AG09309 (cell line): ENCODE measurements around the gene DCAF11.
A peak's percentile ranks its signal among the peaks of the same experiment; 100 is the strongest.

Experiments
- DNase-seq: peaks from one replicate; pipeline ENCODE4 v3.0.0-alpha.2; 2010; ENCODE audit warnings: low read depth
- H3K4me3 ChIP-seq: 2 replicates; pipeline ENCODE4 v1.5.1; 2011; ENCODE audit warnings: mild to moderate bottlenecking, low read depth, low read length, moderate library complexity; ENCODE audit not compliant: control insufficient read depth
- TF ChIP-seq, protein P1 (sequence below): IDR thresholded peaks from 2 replicates; pipeline ENCODE4 v1.5.1; 2011; ENCODE audit warnings: mild to moderate bottlenecking, low read depth, low read length, inconsistent platforms; ENCODE audit not compliant: insufficient read depth, control insufficient read depth; ENCODE audit errors: missing control alignments

DCAF11 gene

DNA sequence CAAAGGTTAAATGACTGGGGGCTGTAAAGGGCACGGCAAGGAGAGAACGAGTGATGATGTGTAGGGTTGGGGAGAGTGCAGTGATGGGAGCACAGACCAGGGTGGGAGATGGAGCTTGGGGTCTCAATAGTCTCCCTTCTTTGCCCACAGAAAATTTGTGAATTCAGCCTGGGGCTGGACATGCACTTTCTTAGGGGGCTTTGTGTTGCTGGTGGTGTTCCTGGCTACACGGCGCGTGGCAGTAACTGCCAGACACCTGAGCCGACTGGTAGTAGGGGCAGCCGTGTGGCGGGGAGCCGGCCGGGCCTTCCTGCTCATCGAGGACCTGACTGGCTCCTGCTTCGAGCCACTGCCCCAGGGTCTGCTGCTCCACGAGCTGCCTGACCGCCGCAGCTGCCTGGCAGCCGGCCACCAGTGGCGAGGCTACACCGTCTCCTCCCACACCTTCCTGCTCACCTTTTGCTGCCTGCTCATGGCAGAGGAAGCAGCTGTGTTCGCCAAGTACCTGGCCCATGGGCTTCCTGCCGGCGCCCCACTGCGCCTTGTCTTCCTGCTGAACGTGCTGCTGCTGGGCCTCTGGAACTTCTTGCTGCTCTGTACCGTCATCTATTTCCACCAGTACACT, 17.6 kb downstream of the DCAF11 start:
- H3K4me3 ChIP-seq = no peak overlapping the region
- no peak for DNase-seq
- TF ChIP-seq, protein P1, sequence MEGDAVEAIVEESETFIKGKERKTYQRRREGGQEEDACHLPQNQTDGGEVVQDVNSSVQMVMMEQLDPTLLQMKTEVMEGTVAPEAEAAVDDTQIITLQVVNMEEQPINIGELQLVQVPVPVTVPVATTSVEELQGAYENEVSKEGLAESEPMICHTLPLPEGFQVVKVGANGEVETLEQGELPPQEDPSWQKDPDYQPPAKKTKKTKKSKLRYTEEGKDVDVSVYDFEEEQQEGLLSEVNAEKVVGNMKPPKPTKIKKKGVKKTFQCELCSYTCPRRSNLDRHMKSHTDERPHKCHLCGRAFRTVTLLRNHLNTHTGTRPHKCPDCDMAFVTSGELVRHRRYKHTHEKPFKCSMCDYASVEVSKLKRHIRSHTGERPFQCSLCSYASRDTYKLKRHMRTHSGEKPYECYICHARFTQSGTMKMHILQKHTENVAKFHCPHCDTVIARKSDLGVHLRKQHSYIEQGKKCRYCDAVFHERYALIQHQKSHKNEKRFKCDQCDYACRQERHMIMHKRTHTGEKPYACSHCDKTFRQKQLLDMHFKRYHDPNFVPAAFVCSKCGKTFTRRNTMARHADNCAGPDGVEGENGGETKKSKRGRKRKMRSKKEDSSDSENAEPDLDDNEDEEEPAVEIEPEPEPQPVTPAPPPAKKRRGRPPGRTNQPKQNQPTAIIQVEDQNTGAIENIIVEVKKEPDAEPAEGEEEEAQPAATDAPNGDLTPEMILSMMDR = no peak

DNA sequence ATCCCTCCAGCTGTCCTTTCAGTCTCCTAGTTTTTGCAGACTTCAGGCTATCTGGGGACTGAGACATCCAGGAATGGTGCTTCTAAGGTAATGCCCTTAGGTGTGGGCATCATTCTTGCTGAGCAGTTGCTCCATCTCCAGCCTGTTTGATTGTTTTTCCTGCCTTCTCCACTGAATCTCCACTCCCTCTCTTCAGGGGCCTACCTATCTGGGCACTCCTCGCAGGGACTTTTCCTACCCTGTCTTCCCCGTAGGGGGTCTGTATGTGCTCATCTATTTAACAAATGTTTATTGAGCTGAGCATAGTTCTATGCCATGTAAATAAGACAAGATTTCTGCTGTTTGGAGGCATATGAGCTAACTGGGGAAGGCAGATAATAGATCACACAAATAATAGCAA, 18.4 kb downstream of the DCAF11 start:
- TF ChIP-seq, protein P1 = no peak
- no peak for DNase-seq
- H3K4me3 ChIP-seq = no peak overlapping the region

DNA sequence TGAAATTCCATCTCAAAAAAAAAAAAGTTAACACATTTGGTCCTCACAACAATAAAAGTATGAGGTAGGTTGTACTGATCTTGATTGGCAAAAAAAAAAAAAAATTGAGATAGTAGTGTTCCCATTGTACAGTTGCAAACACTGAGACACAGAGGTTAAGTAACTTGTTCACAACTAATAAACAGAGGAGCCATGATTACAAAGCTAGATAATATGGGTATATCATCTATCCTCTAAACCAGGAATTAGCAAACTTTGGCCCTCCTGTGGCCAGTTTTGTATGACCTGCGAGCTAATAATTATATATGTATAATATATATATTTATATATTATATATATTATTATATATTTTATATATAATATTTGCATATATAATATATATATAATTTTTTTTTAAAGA, 19.2 kb downstream of the DCAF11 start:
- no peak for DNase-seq
- TF ChIP-seq, protein P1 = no peak
- no peak overlapping the region for H3K4me3 ChIP-seq

DNA sequence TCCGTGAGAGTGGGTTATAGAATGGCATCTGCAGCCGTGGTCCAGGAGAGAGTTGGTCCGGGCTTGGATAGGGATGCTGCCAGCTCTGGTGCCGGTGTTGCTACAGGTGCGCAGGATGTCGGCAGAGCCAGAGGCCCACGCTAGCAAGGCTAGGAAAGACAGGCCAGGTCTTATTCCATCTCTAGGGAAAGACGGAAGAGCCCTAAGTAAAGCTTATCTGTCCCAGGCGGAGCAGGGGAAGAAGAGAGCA, 20.9 kb downstream of the DCAF11 start:
- TF ChIP-seq, protein P1 = no peak
- H3K4me3 ChIP-seq = peak overlapping the region; percentile 61
- no peak for DNase-seq

DNA sequence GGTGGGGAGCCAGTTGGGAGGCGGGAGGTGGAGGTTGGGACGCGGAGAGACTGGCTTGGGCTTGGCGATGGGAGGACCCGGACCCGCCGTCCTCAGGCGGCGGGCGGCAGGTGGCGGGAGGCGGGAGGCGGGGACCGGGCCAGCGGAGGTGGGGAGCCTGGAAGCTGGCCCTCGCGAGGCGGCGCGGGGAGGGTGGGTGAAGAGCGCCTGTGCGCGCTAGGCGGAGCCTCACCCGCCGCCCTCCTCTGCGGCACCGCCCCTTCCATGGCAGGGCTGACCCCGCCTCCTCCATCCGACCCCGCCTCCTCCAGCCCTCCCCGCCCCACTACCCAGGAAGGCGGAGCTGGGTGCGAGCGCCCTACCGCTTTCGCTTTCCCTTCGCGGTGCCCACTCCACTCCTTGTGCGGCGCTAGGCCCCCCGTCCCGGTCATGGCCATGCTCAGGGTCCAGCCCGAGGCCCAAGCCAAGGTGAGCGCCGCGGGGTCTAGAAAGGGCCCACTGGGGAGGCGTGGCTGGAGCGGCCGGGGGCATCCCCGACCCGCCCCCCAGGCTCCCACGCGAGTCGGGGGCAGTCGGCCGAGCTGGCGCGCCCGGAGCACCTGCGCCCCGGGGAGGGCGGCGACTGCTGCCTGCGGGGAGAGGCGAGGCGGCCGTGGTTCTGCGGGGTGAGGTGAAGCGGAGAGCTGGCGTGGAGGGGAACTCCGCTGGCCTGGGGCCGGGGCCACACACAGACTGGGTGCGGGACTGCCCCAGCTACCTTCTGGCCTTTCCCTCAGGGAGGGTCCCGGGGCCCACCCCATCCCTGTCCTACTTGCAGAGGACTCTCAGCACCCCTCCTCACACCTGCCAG, 21.5 kb downstream of the DCAF11 start, which contains the start of gene PSME1:
PSME1 (plus strand) TSS at position 361 of the 850 bp plus-strand sequence; CDS start at position 430, 69 bp downstream.
- H3K4me3 ChIP-seq = peak within 1 kb of the TSS; percentile 61
- TF ChIP-seq, protein P1 = no peak
- DNase-seq = peak; percentile 27

DNA sequence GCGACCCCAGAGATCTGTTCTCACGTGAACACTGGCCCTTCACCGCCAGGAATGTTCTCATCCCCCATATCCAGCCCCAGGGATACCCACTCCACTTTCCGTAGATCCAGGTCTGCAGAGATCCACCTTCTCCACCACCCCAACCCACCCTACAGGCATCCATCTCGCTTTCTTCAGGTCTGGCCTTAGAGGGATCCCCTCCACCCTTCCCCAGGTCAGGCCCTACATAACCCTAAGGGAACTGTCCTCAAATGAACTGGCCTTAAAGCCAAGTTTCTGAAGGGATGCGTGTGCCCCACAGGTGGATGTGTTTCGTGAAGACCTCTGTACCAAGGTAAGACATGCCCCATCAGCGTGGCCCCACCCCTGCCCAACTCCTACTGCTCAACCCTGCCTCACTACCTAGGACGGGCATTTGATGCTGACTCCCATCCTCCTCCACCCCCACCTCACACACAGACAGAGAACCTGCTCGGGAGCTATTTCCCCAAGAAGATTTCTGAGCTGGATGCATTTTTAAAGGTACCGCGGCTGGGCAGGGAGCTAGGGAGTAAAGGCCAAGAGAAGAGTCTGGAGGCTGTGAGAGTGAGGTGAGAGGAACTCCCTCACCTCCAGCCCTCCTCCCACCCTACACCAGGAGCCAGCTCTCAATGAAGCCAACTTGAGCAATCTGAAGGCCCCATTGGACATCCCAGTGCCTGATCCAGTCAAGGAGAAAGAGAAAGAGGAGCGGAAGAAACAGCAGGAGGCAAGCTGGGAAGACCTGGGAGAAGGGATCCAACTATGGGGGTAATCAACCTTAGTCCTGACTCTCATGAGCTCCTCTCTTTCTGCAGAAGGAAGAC, 22.3 kb downstream of the DCAF11 start:
- no peak for DNase-seq
- TF ChIP-seq, protein P1 = no peak
- peak overlapping the region; percentile 61 for H3K4me3 ChIP-seq
